ENCODE data around the gene ETNK1.
"Not testable (repeated sequence)": the region's sequence is repeated elsewhere in the genome, so short reads cannot be mapped to it uniquely, and the experiment has no call there.

- TF ChIP-seq CTCF, POLR2A (IDR thresholded peaks at IDR 0.05): not testable (repeated sequence)
Observed at GRCh38 chr12:22701216-22701809, 76.3 kb downstream of the ETNK1 start.

Measured in uterus (tissue), 2 donors.